ENCODE results near the gene KRTAP9-2.

DNA sequence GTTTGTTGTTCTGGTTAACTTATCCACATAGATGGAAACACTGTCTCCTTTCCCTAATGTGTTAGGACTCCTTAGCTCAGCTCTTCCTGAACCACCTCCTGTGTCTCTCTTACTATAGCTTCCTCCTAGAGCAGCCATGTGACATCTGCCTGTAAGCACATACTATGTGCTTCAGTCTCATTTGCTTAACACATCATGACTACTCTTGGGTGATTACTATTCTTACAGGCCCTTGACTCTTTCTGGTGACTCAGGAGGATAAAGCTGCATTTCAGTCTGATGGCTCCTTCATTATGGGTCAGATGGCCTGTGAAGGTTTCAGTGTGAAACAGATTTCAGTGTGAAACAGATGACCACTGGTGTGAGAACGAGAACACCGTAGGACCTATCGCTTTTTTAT, 48.1 kb upstream of the KRTAP9-2 start:
- no peak for TF ChIP-seq EZH2 (IDR thresholded peaks at IDR 0.05; ENCODE audit: insufficient read depth, poor library complexity, severe bottlenecking)
- TF ChIP-seq EZH2phosphoT487 (IDR thresholded peaks at IDR 0.05; ENCODE audit: insufficient read depth, low read depth), result no peak

Data from GM23248 (cell line).